Mucosa of rectum (tissue), 2 donors: ENCODE measurements around the gene IGFN1.

ENCODE experiments used
- H3K27ac ChIP-seq, 2 donors: one replicate each; pipeline ENCODE4 v1.7.0; 2013; ENCODE audit warnings: inconsistent platforms in 2 of 2, low read depth in 2 of 2, low read length in 2 of 2
- H3K27me3 ChIP-seq, 2 donors: one replicate each; pipeline ENCODE4 v1.7.0; 2013; ENCODE audit warnings: low read length in 2 of 2; ENCODE audit not compliant: control insufficient read depth in 2 of 2, insufficient read depth in 2 of 2
- H3K36me3 ChIP-seq, 2 donors: one replicate each; pipeline ENCODE4 v1.7.0; 2013; ENCODE audit warnings: low read length in 2 of 2; ENCODE audit not compliant: control insufficient read depth in 2 of 2, insufficient read depth in 2 of 2
- H3K4me1 ChIP-seq, 2 donors: one replicate each; pipeline ENCODE4 v1.7.0; 2013; ENCODE audit warnings: low read length in 2 of 2, mild to moderate bottlenecking in 1 of 2; ENCODE audit not compliant: control insufficient read depth in 2 of 2, insufficient read depth in 2 of 2
- H3K4me3 ChIP-seq, 2 donors: one replicate each; pipeline ENCODE4 v1.7.0; 2013; ENCODE audit warnings: low read length in 2 of 2
- H3K9ac ChIP-seq, 2 donors: one replicate each; pipeline ENCODE4 v1.7.0; 2013; ENCODE audit warnings: low read length in 2 of 2, low read depth in 1 of 2, mild to moderate bottlenecking in 1 of 2
- H3K9me3 ChIP-seq, 2 donors: one replicate each; pipeline ENCODE4 v1.7.0; 2013; ENCODE audit warnings: low read length in 2 of 2; ENCODE audit not compliant: control insufficient read depth in 2 of 2
- donor health status: healthy.
- donor health status: Normal muscosa, but diverticular disease.

Gene IGFN1

GRCh38 chr1:201172999-201173610 is 17.5 kb upstream of the IGFN1 start:
- Histone ChIP-seq H3K4me1 (peaks cover 6 to 15% of the 10 kb centered on the region in 2 donors), H3K4me3 (no peak overlapping the region), H3K9me3 (no peaks in the 10 kb centered on the region), H3K27ac (no peak overlapping the region), H3K36me3 (no peaks in the 10 kb centered on the region), H3K9ac (no peak overlapping the region), H3K27me3 (no peaks in the 10 kb centered on the region)

DNA sequence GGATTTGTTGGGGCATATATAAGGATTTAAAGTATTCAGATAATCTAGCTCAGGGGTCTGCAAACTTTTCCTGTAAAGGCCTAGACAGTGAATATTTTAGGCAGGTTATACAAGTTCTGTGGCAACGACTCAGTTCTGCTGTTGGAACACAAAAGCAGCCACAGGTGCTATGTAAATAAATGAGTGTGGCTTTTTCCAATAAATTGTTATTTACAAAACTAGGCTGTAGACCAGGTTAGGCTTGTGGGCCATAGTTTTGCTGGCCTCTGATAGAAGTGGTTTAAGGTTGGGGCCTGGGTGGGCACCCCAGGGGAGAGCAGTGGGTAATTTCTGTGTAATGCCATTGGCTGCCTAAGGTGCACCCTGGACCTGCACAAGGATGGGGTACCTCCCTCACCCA is 16.9 kb upstream of the IGFN1 start:
- no peaks in the 10 kb centered on the region for H3K9me3 ChIP-seq
- H3K9ac ChIP-seq: no peak overlapping the region
- H3K36me3 ChIP-seq: no peaks in the 10 kb centered on the region
- peaks cover 6 to 15% of the 10 kb centered on the region in 2 donors for H3K4me1 ChIP-seq
- H3K27me3 ChIP-seq: no peaks in the 10 kb centered on the region
- no peak overlapping the region for H3K27ac ChIP-seq
- no peak overlapping the region for H3K4me3 ChIP-seq

GRCh38 chr1:201175820-201176500 is 14.7 kb upstream of the IGFN1 start:
- H3K4me3 ChIP-seq: no peak overlapping the region
- H3K9ac ChIP-seq: no peak overlapping the region
- H3K9me3 ChIP-seq: peaks cover 0 to 2% of the 10 kb centered on the region in 2 donors
- no peaks in the 10 kb centered on the region for H3K27me3 ChIP-seq
- no peak overlapping the region for H3K27ac ChIP-seq
- H3K36me3 ChIP-seq: no peaks in the 10 kb centered on the region
- H3K4me1 ChIP-seq: peaks cover 6 to 16% of the 10 kb centered on the region in 2 donors

- Histone ChIP-seq H3K27ac (no peak overlapping the region), H3K9me3 (peaks cover 0 to 2% of the 10 kb centered on the region in 2 donors), H3K36me3 (no peaks in the 10 kb centered on the region), H3K27me3 (no peaks in the 10 kb centered on the region), H3K9ac (no peak overlapping the region), H3K4me3 (no peak overlapping the region), H3K4me1 (peaks cover 0 to 10% of the 10 kb centered on the region in 2 donors)
These were observed 13.7 kb upstream of the IGFN1 start for GRCh38 chr1:201176940-201177339.

DNA sequence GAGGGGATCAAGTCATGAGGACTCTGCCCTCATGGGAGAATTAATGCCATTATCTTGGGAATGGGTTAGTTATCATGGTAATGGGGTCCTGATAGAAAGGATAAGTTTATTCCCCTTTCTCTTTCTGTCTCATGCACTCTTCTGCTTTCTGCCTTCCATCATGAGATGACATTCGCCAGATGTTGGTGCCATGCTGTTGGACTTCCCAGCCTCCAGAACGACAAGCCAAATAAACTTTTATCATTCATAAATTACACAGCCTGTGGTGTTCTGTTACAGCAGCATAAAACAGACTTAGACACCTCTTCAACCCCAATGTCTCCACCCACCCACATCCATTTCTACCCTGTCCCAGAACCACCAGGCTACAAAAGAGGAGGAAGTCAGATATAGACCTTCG is 11.9 kb upstream of the IGFN1 start:
- H3K36me3 ChIP-seq: no peaks in the 10 kb centered on the region
- no peak overlapping the region for H3K9ac ChIP-seq
- peaks cover 0 to 2% of the 10 kb centered on the region in 2 donors for H3K9me3 ChIP-seq
- no peaks in the 10 kb centered on the region for H3K27me3 ChIP-seq
- no peak overlapping the region for H3K27ac ChIP-seq
- H3K4me3 ChIP-seq: no peak overlapping the region
- peaks cover 0 to 18% of the 10 kb centered on the region in 2 donors for H3K4me1 ChIP-seq

DNA sequence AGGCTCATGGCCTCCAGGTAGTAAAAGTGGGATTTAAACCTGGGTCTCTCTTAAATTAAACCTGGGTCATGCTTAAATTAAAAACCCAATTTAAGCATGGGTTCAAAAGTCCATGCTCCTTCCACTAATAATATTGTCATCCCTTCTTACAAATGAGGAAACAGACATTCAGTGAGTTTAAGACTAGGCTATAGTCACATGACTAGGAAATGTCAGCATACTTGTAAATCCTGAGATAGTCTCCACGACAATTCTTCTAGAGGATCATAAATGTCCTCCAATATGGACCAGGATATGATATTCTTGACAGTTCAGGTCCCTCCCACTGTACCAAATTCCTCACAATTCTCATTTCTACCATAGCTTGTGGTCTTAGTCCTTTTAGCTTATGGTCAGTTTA is 10.5 kb upstream of the IGFN1 start:
- H3K27me3 ChIP-seq: no peaks in the 10 kb centered on the region
- H3K27ac ChIP-seq: peak overlapping the region in 1 of 2 donors; percentile 5
- H3K36me3 ChIP-seq: no peaks in the 10 kb centered on the region
- peaks cover 0 to 18% of the 10 kb centered on the region in 2 donors for H3K4me1 ChIP-seq
- no peak overlapping the region for H3K4me3 ChIP-seq
- H3K9ac ChIP-seq: no peak overlapping the region
- H3K9me3 ChIP-seq: peaks cover 0 to 2% of the 10 kb centered on the region in 2 donors

GRCh38 chr1:201180901-201181300 is 9.7 kb upstream of the IGFN1 start:
- H3K9me3 ChIP-seq: peaks cover 0 to 2% of the 10 kb centered on the region in 2 donors
- H3K36me3 ChIP-seq: no peaks in the 10 kb centered on the region
- no peak overlapping the region for H3K27ac ChIP-seq
- no peak overlapping the region for H3K4me3 ChIP-seq
- no peak overlapping the region for H3K9ac ChIP-seq
- peaks cover 0 to 18% of the 10 kb centered on the region in 2 donors for H3K4me1 ChIP-seq
- H3K27me3 ChIP-seq: no peaks in the 10 kb centered on the region

GRCh38 chr1:201181323-201181722 is 9.3 kb upstream of the IGFN1 start:
- Histone ChIP-seq H3K4me1 (peaks cover 0 to 18% of the 10 kb centered on the region in 2 donors), H3K9me3 (peaks cover 0 to 2% of the 10 kb centered on the region in 2 donors), H3K27ac (no peak overlapping the region), H3K4me3 (no peak overlapping the region), H3K36me3 (no peaks in the 10 kb centered on the region), H3K27me3 (no peaks in the 10 kb centered on the region), H3K9ac (no peak overlapping the region)

- Histone ChIP-seq H3K4me1 (peaks cover 0 to 18% of the 10 kb centered on the region in 2 donors), H3K36me3 (no peaks in the 10 kb centered on the region), H3K9ac (no peak overlapping the region), H3K27ac (no peak overlapping the region), H3K27me3 (no peaks in the 10 kb centered on the region), H3K4me3 (no peak overlapping the region), H3K9me3 (peaks cover 0 to 2% of the 10 kb centered on the region in 2 donors)
These were observed 8.9 kb upstream of the IGFN1 start for GRCh38 chr1:201181726-201182125.

DNA sequence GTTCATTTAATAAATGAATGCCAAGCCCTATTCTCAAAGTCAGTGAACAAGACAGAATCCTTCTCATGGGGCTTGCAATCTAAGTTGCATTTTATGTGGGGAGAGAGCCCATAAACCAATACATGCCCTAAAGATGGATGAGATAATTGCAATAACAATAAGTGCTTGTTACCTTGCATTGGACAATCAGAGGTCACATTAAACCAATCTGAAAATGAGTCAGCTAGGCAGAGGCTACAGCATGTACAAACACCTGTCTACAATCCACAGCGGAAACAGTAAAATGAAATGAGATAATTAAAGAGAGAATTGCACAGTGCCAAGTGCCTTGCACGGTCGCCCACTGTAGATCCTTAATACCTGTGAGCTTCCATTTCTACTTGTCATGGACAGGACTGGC is 7.4 kb upstream of the IGFN1 start:
- Histone ChIP-seq H3K36me3 (no peaks in the 10 kb centered on the region), H3K9me3 (peaks cover 0 to 2% of the 10 kb centered on the region in 2 donors), H3K27me3 (no peaks in the 10 kb centered on the region), H3K9ac (no peak overlapping the region), H3K4me3 (no peak overlapping the region), H3K27ac (no peak overlapping the region), H3K4me1 (peaks cover 0 to 13% of the 10 kb centered on the region in 2 donors)
